Lung (tissue), 13 donors: ENCODE measurements around the gene NAPB. TPM values are rescaled to one million over a fixed set of nuclear protein-coding genes. Genes with fewer than 3 reads are reported as not detected.

Experiments used
- ATAC-seq: fragments of 200-7000 bp; cut with Tn5 transposase; one replicate; pipeline ENCODE4 v1.9.1; 2020; ENCODE audit warnings: moderate number of reproducible peaks; ENCODE audit not compliant: insufficient read depth, low FRiP score
- DNase-seq, 3 donors: peaks; one replicate each; pipeline ENCODE4 v3.0.0-alpha.2; 2013 to 2017
- H3K27ac ChIP-seq, 2 donors: one replicate each; pipeline ENCODE4 v1.5.1; 2013; ENCODE audit warnings: mild to moderate bottlenecking in 2 of 2, moderate library complexity in 2 of 2, control low read depth in 1 of 2, inconsistent platforms in 1 of 2, low read depth in 1 of 2, low read length in 1 of 2
- H3K27me3 ChIP-seq, 3 donors: one replicate each; pipeline ENCODE4 v1.5.1; 2013; ENCODE audit warnings: low read length in 2 of 3; ENCODE audit not compliant: control insufficient read depth in 3 of 3, insufficient read depth in 3 of 3
- H3K36me3 ChIP-seq, 4 donors: one replicate each; pipeline ENCODE4 v1.5.1; 2013; ENCODE audit warnings: low read length in 4 of 4, mild to moderate bottlenecking in 1 of 4, moderate library complexity in 1 of 4; ENCODE audit not compliant: control insufficient read depth in 4 of 4, insufficient read depth in 4 of 4
- H3K4me1 ChIP-seq, 5 donors: one replicate each; pipeline ENCODE4 v1.5.1; 2013; ENCODE audit warnings: low read length in 5 of 5, mild to moderate bottlenecking in 2 of 5, moderate library complexity in 1 of 5; ENCODE audit not compliant: control insufficient read depth in 5 of 5, insufficient read depth in 5 of 5
- H3K4me3 ChIP-seq: one replicate; pipeline ENCODE4 v1.5.1; 2013; ENCODE audit warnings: mild to moderate bottlenecking, control low read depth, moderate library complexity
- H3K9ac ChIP-seq, 2 donors: one replicate each; pipeline ENCODE4 v1.5.1; 2013; ENCODE audit warnings: low read length in 2 of 2, control low read depth in 1 of 2; ENCODE audit not compliant: insufficient read depth in 1 of 2
- H3K9me3 ChIP-seq, 4 donors: one replicate each; pipeline ENCODE4 v1.5.1; 2013; ENCODE audit warnings: low read length in 3 of 4, mild to moderate bottlenecking in 1 of 4, moderate library complexity in 1 of 4; ENCODE audit not compliant: control insufficient read depth in 4 of 4, insufficient read depth in 3 of 4
- WGBS, 2 donors: extraction: QIAGEN DNeasy Blood & Tissue Kit; methylation state at CpG; one replicate each; pipeline ENCODE4 v1.1.7; 2013; 5-methylcytosine and 5-hydroxymethylcytosine counted together
- polyA plus RNA-seq, 2 donors: library from polyadenylated mRNA; stranded (reverse); fragments of 200-250 nt; gene quantifications; one replicate each; pipeline ENCODE4 v1.2.1, GENCODE V29; 2013
- small RNA-seq: library from RNA; depleted of rRNA; stranded (forward); fragments of <200 nt; gene quantifications from one replicate; pipeline ENCODE3, GENCODE V24; 2014; ENCODE audit warnings: low replicate concordance
- total RNA-seq, 2 donors: library from RNA; depleted of rRNA in 1 of 2; stranded (reverse); fragments of >200 nt in 1 of 2; gene quantifications; one replicate each; pipeline ENCODE4 v1.2.1, GENCODE V29; 2014 to 2021
- TF ChIP-seq, protein P1 (sequence below): IDR thresholded peaks from 2 replicates; pipeline ENCODE4 v1.5.1; 2012; ENCODE audit warnings: mild to moderate bottlenecking; ENCODE audit errors: control extremely low read depth, extremely low read depth
- donor health status: control.
- donor health status: control.
- donor health status: Bipolar disorder and iron deficiency.
- donor health status: healthy.
- donor health status: DM: yes; HTN: yes; CAD: no.

Gene NAPB
- total and polyA plus RNA-seq, 4 donors = 4.4 to 45.7 (median 6.9) TPM

DNA sequence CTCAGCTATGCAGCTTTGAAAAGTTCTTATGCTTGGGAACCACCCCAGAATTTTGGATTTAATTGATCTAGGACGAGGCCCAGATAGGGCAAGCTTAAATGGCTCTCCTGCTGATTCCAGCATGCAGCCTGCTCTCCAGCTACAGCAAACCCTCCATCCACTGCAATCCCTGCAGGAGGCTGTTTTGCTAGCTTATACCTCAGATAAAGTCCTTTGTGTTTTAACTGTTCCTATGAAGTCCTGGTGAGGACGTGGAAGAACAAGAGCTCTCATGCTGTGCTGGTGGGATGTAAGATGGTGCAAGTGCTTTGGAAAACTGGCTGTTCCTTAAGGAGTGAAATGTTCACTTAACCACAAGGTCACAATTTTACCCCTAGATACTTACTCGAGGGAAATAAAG is 96.2 kb downstream of the NAPB start:
- Histone ChIP-seq H3K36me3 (no peaks in the 10 kb centered on the region), H3K9ac (no peak overlapping the region), H3K4me3 (no peak overlapping the region), H3K9me3 (peaks cover 0 to 4% (median 0%) of the 10 kb centered on the region in 4 donors), H3K27me3 (no peaks in the 10 kb centered on the region), H3K4me1 (no peaks in the 10 kb centered on the region), H3K27ac (no peak overlapping the region)
- 82 to 95% methylated on average over 3 of the region's 3 CpGs for WGBS, 2 donors
- TF ChIP-seq, protein P1, sequence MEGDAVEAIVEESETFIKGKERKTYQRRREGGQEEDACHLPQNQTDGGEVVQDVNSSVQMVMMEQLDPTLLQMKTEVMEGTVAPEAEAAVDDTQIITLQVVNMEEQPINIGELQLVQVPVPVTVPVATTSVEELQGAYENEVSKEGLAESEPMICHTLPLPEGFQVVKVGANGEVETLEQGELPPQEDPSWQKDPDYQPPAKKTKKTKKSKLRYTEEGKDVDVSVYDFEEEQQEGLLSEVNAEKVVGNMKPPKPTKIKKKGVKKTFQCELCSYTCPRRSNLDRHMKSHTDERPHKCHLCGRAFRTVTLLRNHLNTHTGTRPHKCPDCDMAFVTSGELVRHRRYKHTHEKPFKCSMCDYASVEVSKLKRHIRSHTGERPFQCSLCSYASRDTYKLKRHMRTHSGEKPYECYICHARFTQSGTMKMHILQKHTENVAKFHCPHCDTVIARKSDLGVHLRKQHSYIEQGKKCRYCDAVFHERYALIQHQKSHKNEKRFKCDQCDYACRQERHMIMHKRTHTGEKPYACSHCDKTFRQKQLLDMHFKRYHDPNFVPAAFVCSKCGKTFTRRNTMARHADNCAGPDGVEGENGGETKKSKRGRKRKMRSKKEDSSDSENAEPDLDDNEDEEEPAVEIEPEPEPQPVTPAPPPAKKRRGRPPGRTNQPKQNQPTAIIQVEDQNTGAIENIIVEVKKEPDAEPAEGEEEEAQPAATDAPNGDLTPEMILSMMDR = no peak
- ATAC-seq = no peak
- no peak for DNase-seq

Small RNAs within 50 kb of the gene (small RNA-seq; reads per million reads assigned to genes)
- gene RF00019 (not detected), gene RNA5SP479 (not detected)

Other genes starting within 250 kb of the NAPB start
- 10 to 100 TPM; 19.1 TPM for gene NXT1, start 70.7 kb downstream of the NAPB start, total RNA-seq
- 10 to 100 TPM; 22.8 to 35.9 TPM for gene NXT1, start 70.7 kb downstream of the NAPB start, polyA plus RNA-seq
- gene GZF1, start 59.3 kb downstream of the NAPB start, total RNA-seq = 10 to 100 TPM; 16.6 to 17.8 TPM
- gene GZF1, start 59.3 kb downstream of the NAPB start, polyA plus RNA-seq = 10 to 100 TPM in 1 of 2 donors, 1 to 10 TPM in 1; 5.3 to 12.6 TPM
- not detected for gene CSTL1, start 18.2 kb upstream of the NAPB start, total RNA-seq
- gene CSTL1, start 18.2 kb upstream of the NAPB start, polyA plus RNA-seq = not detected
- gene CST11, start 31.4 kb upstream of the NAPB start, total RNA-seq = not detected
- not detected for gene CST11, start 31.4 kb upstream of the NAPB start, polyA plus RNA-seq
- gene CST8, start 69.6 kb upstream of the NAPB start, total RNA-seq = not detected
- gene CST8, start 69.6 kb upstream of the NAPB start, polyA plus RNA-seq = not detected
- not detected for gene CST9L, start 147.0 kb upstream of the NAPB start, total RNA-seq
- gene CST9L, start 147.0 kb upstream of the NAPB start, polyA plus RNA-seq = not detected
- gene CST9, start 184.4 kb upstream of the NAPB start, total RNA-seq = not detected
- gene CST9, start 184.4 kb upstream of the NAPB start, polyA plus RNA-seq = not detected
- 100 to 1,000 TPM; 238 to 726 TPM for gene CST3, start 216.5 kb upstream of the NAPB start, total RNA-seq
- gene CST3, start 216.5 kb upstream of the NAPB start, polyA plus RNA-seq = 100 to 1,000 TPM; 557 to 780 TPM